HCT116 (cell line): Measurements from ENCODE around the gene TTLL11. TPM values are rescaled to one million over a fixed set of nuclear protein-coding genes. Genes with fewer than 3 reads are reported as not detected.
"Not testable (repeated sequence)": the region's sequence is repeated elsewhere in the genome, so short reads cannot be mapped to it uniquely, and the experiment has no call there.

Source experiments
- ATAC-seq: fragments of 200-7000 bp; cut with Tn5 transposase; 2 replicates; pipeline ENCODE4 v1.9.1; 2020; ENCODE audit warnings: mild to moderate bottlenecking, moderate library complexity
- BruUV-seq: library from RNA; stranded (reverse); fragments of 400-500 nt; replicated peaks from 2 replicates; lab custom pipeline; 2021; lab: Mats Ljungman, UMichigan
- CTCF ChIA-PET: fragments of 300-600 bp; sonication (Branson Sonifier 250); formaldehyde crosslinking; loops from one replicate; lab custom pipeline; 2021; ENCODE audit warnings: antibody characterized with exemption; lab: Charles Lee
- POLR2A ChIA-PET: fragments of 300-600, 350-600 bp; sonication (Branson Sonifier 250); formaldehyde crosslinking; loops from one replicate; lab custom pipeline; 2021; ENCODE audit warnings: antibody characterized with exemption; lab: Charles Lee
- RAD21 ChIA-PET, 2 experiments: fragments of 300-600 bp; sonication (Branson Sonifier 250); formaldehyde crosslinking; loops; one replicate each; lab custom pipeline; 2023; ENCODE audit warnings: low total read pairs in 2 of 2; ENCODE audit not compliant: uncharacterized antibody in 2 of 2, unreplicated experiment in 2 of 2, low non-redundant PET in 1 of 2; lab: Charles Lee
- DNase-seq: peaks from one replicate; pipeline ENCODE4 v3.0.0-alpha.2; 2010; ENCODE audit warnings: low read depth, low spot score
- H2AFZ ChIP-seq: fragments of 200-600 bp; shearing (Covaris generic), sonication (generic); 2 replicates; pipeline ENCODE4 v1.6.1; 2017; ENCODE audit warnings: low read depth, mixed run types, mixed read lengths, antibody characterized with exemption, low read length; ENCODE audit not compliant: poor library complexity, severe bottlenecking
- H3K27ac ChIP-seq: 2 replicates; pipeline ENCODE4 v1.5.1; 2012; ENCODE audit warnings: low read depth, low read length
- H3K27me3 ChIP-seq: fragments of 200-600 bp; sonication (generic); 2 replicates; pipeline ENCODE4 v1.6.1; 2016; ENCODE audit warnings: mixed run types, low read length, mixed read lengths; ENCODE audit not compliant: insufficient read depth
- H3K36me3 ChIP-seq, 2 experiments: fragments of 200-500 bp in 1 of 2; fragments of 200-600 bp in 1 of 2; sonication (Bioruptor generic) in 1 of 2; sonication (generic) in 1 of 2; 2 replicates each; pipeline versions ENCODE4 v1.5.1 to v1.6.1; 2014 to 2016; ENCODE audit warnings: low read length in 2 of 2, inconsistent platforms in 1 of 2, mixed read lengths in 1 of 2, mixed run types in 1 of 2; ENCODE audit not compliant: insufficient read depth in 2 of 2, control insufficient read depth in 1 of 2
- H3K4me1 ChIP-seq, 2 experiments: fragments of 200-600 bp in 1 of 2; sonication (generic) in 1 of 2; 2 replicates each; pipeline versions ENCODE4 v1.5.1 to v1.6.1; 2012 to 2017; ENCODE audit warnings: low read length in 2 of 2, inconsistent platforms in 1 of 2, mild to moderate bottlenecking in 1 of 2, mixed read lengths in 1 of 2, mixed run types in 1 of 2, moderate library complexity in 1 of 2; ENCODE audit not compliant: insufficient read depth in 2 of 2, control insufficient read depth in 1 of 2
- H3K4me2 ChIP-seq: fragments of 200-600 bp; sonication (generic); 2 replicates; pipeline ENCODE4 v1.6.1; 2017; ENCODE audit warnings: mixed run types, low read length, mixed read lengths
- H3K4me3 ChIP-seq, 2 experiments: fragments of 200-600 bp in 1 of 2; sonication (generic) in 1 of 2; replicated peaks in 1 of 2; 2 replicates each; pipeline ENCODE4 v1.5.1; 2011 to 2016; ENCODE audit warnings: low read length in 2 of 2, control low read depth in 1 of 2, low read depth in 1 of 2, mild to moderate bottlenecking in 1 of 2, mixed read lengths in 1 of 2, mixed run types in 1 of 2
- H3K79me2 ChIP-seq: fragments of 200-600 bp; sonication (generic); 2 replicates; pipeline ENCODE4 v1.6.1; 2017; ENCODE audit warnings: mild to moderate bottlenecking, mixed run types, low read length, moderate library complexity, mixed read lengths; ENCODE audit not compliant: insufficient read depth
- H3K9ac ChIP-seq: fragments of 200-600 bp; sonication (generic); 2 replicates; pipeline ENCODE4 v1.6.1; 2016; ENCODE audit warnings: low read length, mixed read lengths
- H3K9me2 ChIP-seq: fragments of 200-600 bp; sonication (generic), shearing (Covaris generic); 2 replicates; pipeline ENCODE4 v1.6.1; 2017; ENCODE audit warnings: mixed run types, mild to moderate bottlenecking, moderate library complexity; ENCODE audit not compliant: insufficient read depth
- H3K9me3 ChIP-seq, 2 experiments: fragments of 200-500 bp in 1 of 2; fragments of 200-600 bp in 1 of 2; sonication (Bioruptor generic) in 1 of 2; sonication (generic) in 1 of 2; 2 replicates each; pipeline ENCODE4 v1.6.1; 2014 to 2017; ENCODE audit warnings: low read length in 2 of 2, mixed read lengths in 2 of 2, inconsistent platforms in 1 of 2, low read depth in 1 of 2, mild to moderate bottlenecking in 1 of 2, mixed run types in 1 of 2, moderate library complexity in 1 of 2; ENCODE audit not compliant: control insufficient read depth in 1 of 2, insufficient read depth in 1 of 2
- H4K20me1 ChIP-seq: fragments of 200-600 bp; sonication (generic), shearing (Covaris generic); 2 replicates; pipeline ENCODE4 v1.6.1; 2017; ENCODE audit warnings: mixed run types, mild to moderate bottlenecking, moderate library complexity; ENCODE audit not compliant: insufficient read depth
- ATF3 ChIP-seq: IDR thresholded peaks from 2 replicates; pipeline ENCODE4 v1.6.1; 2012
- CEBPB ChIP-seq: IDR thresholded peaks from 2 replicates; pipeline ENCODE4 v1.6.1; 2012; ENCODE audit warnings: low read depth
- EZH2 ChIP-seq: fragments of 200-600 bp; sonication (generic); IDR thresholded peaks from 2 replicates; pipeline ENCODE4 v1.6.1; 2017; ENCODE audit warnings: antibody characterized with exemption, mixed run types
- REST ChIP-seq: IDR thresholded peaks from 2 replicates; pipeline ENCODE4 v1.6.1; 2012; ENCODE audit warnings: low read depth
- SRF ChIP-seq: IDR thresholded peaks from 2 replicates; pipeline ENCODE4 v1.6.1; 2012; ENCODE audit warnings: low read depth
- ZNF274 ChIP-seq: fragments of 200-500 bp; sonication (Bioruptor generic); IDR thresholded peaks from 2 replicates; pipeline ENCODE4 v1.6.1; 2014; ENCODE audit warnings: mild to moderate bottlenecking, low read depth, low read length, inconsistent platforms
- intact Hi-C: fragments of 100-400 bp; cut with micrococcal nuclease; formaldehyde crosslinking; loops from 2 replicates; pipeline ENCODE4 v1.10.0; 2022
- total RNA-seq: library from RNA; stranded (reverse); gene quantifications from one replicate; pipeline ENCODE4 v1.2.1, GENCODE V29; 2021; ENCODE audit not compliant: unreplicated experiment
- TF ChIP-seq, protein P1 (sequence below), 3 experiments: fragments of 200-600 bp in 1 of 3; sonication (generic) in 1 of 3; IDR thresholded peaks in 2 of 3; conservative IDR thresholded peaks in 1 of 3; 2 replicates each; pipeline ENCODE4 v1.5.1; 2012 to 2017; ENCODE audit warnings: low read depth in 2 of 3, low read length in 2 of 3, antibody characterized with exemption in 1 of 3, borderline replicate concordance in 1 of 3, control low read depth in 1 of 3, mild to moderate bottlenecking in 1 of 3, mixed read lengths in 1 of 3, mixed run types in 1 of 3, moderate library complexity in 1 of 3; ENCODE audit not compliant: insufficient read depth in 1 of 3

Gene TTLL11
- total RNA-seq, 1 experiment from 2014 or later: 2.2 TPM

DNA sequence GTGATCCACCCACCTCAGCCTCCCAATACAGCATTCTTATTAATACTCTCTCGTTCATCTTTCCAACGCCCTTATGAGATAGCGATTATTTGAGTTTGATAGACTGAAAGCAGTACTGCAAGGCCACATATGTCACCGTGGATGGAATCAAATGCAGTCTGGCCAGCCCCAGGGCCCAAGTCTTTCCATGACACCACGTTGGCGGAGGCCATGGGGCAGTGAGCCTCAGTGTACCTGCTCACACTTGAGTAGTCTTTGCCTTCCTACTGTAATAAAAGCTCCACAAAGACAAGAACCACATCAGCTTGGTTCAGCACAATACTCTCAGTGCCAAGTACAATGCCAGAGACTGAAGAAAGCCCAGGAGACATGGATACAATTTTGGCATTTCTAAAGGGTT, 88.5 kb downstream of the TTLL11 start (continued):
- TF ChIP-seq ATF3: no peak
- TF ChIP-seq SRF: no peak
- TF ChIP-seq EZH2: no peak
- TF ChIP-seq, protein P1, sequence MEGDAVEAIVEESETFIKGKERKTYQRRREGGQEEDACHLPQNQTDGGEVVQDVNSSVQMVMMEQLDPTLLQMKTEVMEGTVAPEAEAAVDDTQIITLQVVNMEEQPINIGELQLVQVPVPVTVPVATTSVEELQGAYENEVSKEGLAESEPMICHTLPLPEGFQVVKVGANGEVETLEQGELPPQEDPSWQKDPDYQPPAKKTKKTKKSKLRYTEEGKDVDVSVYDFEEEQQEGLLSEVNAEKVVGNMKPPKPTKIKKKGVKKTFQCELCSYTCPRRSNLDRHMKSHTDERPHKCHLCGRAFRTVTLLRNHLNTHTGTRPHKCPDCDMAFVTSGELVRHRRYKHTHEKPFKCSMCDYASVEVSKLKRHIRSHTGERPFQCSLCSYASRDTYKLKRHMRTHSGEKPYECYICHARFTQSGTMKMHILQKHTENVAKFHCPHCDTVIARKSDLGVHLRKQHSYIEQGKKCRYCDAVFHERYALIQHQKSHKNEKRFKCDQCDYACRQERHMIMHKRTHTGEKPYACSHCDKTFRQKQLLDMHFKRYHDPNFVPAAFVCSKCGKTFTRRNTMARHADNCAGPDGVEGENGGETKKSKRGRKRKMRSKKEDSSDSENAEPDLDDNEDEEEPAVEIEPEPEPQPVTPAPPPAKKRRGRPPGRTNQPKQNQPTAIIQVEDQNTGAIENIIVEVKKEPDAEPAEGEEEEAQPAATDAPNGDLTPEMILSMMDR (IDR thresholded peaks at IDR 0.05 in 2 of 3, conservative IDR thresholded peaks at IDR 0.05 in 1 of 3; ENCODE audit: borderline replicate concordance in 1 of 3, insufficient read depth in 1 of 3, low read depth in 2 of 3, low read length in 2 of 3): no peak
- TF ChIP-seq CEBPB: no peak

- ATAC-seq (no peak), DNase-seq (no peak)
- H3K4me2 ChIP-seq: no peak overlapping the region
- BruUV-seq: no TSS peak
- TF ChIP-seq REST (no peak), ZNF274 (no peak)
- H2AFZ ChIP-seq: no peak overlapping the region
- H3K79me2 ChIP-seq: no peaks in the 10 kb centered on the region
- ChIA-PET CTCF (no interaction called here), POLR2A (no interaction called here), RAD21 (no interaction called here)
- intact Hi-C loops: no loop called here
- no peak overlapping the region for H3K27ac ChIP-seq
- H3K9me2 ChIP-seq: no peaks in the 10 kb centered on the region
- no peaks in the 10 kb centered on the region for H3K27me3 ChIP-seq
- H3K4me1 ChIP-seq: no peaks in the 10 kb centered on the region; a peak in 1 of 4 replicates
- H3K9ac ChIP-seq: no peak overlapping the region
- no peak overlapping the region for H3K4me3 ChIP-seq
- no peaks in the 10 kb centered on the region for H4K20me1 ChIP-seq
- H3K9me3 ChIP-seq: no peaks in the 10 kb centered on the region
- no peaks in the 10 kb centered on the region for H3K36me3 ChIP-seq
These were observed 91.5 kb downstream of the TTLL11 start for GRCh38 chr9:122001491-122002201.

DNA sequence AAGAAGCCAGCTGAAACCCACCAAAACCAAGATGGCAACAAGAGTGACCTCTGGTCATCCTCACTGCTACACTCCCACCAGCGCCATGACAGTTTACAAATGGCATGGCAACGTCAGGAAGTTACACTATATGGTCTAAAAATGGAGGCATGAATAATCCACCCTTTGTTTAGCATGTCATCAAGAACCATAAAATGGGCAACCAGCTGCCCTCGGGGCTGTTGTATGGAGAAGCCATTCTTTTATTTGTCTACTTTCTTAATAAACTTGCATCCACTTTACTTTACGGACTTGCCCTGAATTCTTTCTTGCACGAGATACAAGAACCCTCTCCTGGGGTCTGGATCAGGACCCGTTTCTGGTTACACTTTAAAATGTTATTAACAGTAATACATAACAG, 92.6 kb downstream of the TTLL11 start:
- H3K4me3 ChIP-seq, DNase-seq, H3K4me1 ChIP-seq, ATAC-seq, H3K27me3 ChIP-seq, H4K20me1 ChIP-seq, H3K9me2 ChIP-seq, H3K9ac ChIP-seq, H3K79me2 ChIP-seq, H3K36me3 ChIP-seq, H3K4me2 ChIP-seq, H2AFZ ChIP-seq, BruUV-seq, intact Hi-C loops, H3K27ac ChIP-seq, H3K9me3 ChIP-seq, CTCF ChIA-PET, POLR2A ChIA-PET: not testable (repeated sequence)
- RAD21 ChIA-PET: interaction anchor here in 1 of 2 experiments (0.7 kb wide), 1 partner anchor 313 kb away, joined by 3 read pairs; no protein-coding TSS in a partner anchor
